T1000 (cell line): ENCODE measurements around the gene MGRN1.

ENCODE experiments used
- DNase-seq: peaks from one replicate; lab custom pipeline; 2025; ENCODE audit warnings: mixed read lengths; lab: John Stamatoyannopoulos, UW

The MGRN1 gene

GRCh38 chr16:4604401-4604800 lies 20.2 kb upstream of the MGRN1 start:
- DNase-seq = no peak

GRCh38 chr16:4606354-4606753 lies 18.3 kb upstream of the MGRN1 start:
- DNase-seq = no peak

- DNase-seq = no peak
Observed at GRCh38 chr16:4607841-4608703, 16.6 kb upstream of the MGRN1 start.

GRCh38 chr16:4608704-4608980 lies 16.0 kb upstream of the MGRN1 start:
- DNase-seq = no peak

- DNase-seq = no peak
Observed at GRCh38 chr16:4609200-4610010, 15.2 kb upstream of the MGRN1 start.

- DNase-seq = no peak
Observed at GRCh38 chr16:4610011-4611005, 14.3 kb upstream of the MGRN1 start.

- no peak for DNase-seq
Observed at GRCh38 chr16:4611337-4612021, 13.1 kb upstream of the MGRN1 start.

GRCh38 chr16:4612474-4612931 lies 12.1 kb upstream of the MGRN1 start:
- DNase-seq = no peak

- no peak for DNase-seq
Observed at GRCh38 chr16:4612977-4613635, 11.5 kb upstream of the MGRN1 start.

- no peak for DNase-seq
Observed at GRCh38 chr16:4613636-4614570, 10.7 kb upstream of the MGRN1 start.

- peak; percentile 88 for DNase-seq
Observed at GRCh38 chr16:4614571-4615383, 9.8 kb upstream of the MGRN1 start, which contains the start of gene UBALD1. Gene UBALD1, minus strand, starts transcription at chr16:4614888. Its CDS starts 91 bp downstream, at chr16:4614797.

GRCh38 chr16:4615384-4616046 lies 9.1 kb upstream of the MGRN1 start:
- DNase-seq = no peak

GRCh38 chr16:4616047-4616811 lies 8.4 kb upstream of the MGRN1 start:
- peak; percentile 99 for DNase-seq

GRCh38 chr16:4617880-4618279 lies 6.7 kb upstream of the MGRN1 start:
- no peak for DNase-seq

GRCh38 chr16:4618645-4619418 lies 5.8 kb upstream of the MGRN1 start:
- no peak for DNase-seq

GRCh38 chr16:4623593-4623992 lies 1.0 kb upstream of the MGRN1 start:
- DNase-seq = no peak
